Ascending aorta (tissue), 2 donors: ENCODE results near the gene RARA. TPM values are rescaled to one million over a fixed set of nuclear protein-coding genes. Genes with fewer than 3 reads are reported as not detected.
A peak's percentile ranks its signal among the peaks of the same experiment; 100 is the strongest.

Experiments used
- DNase-seq, 2 donors: peaks; one replicate each; pipeline ENCODE4 v3.0.0-alpha.2; 2019; ENCODE audit warnings: low spot score in 2 of 2
- H3K27ac ChIP-seq, 2 donors: fragments of 200-600 bp; sonication (generic); one replicate each; pipeline ENCODE4 v1.5.1; 2016 to 2017; ENCODE audit warnings: mild to moderate bottlenecking in 1 of 2
- H3K27me3 ChIP-seq: fragments of 200-600 bp; sonication (generic); one replicate; pipeline ENCODE4 v1.5.1; 2017
- H3K36me3 ChIP-seq, 2 donors: fragments of 200-600 bp; sonication (generic); one replicate each; pipeline ENCODE4 v1.5.1; 2016
- H3K4me1 ChIP-seq, 2 donors: fragments of 200-600 bp; sonication (generic); one replicate each; pipeline ENCODE4 v1.5.1; 2016 to 2017; ENCODE audit warnings: mild to moderate bottlenecking in 1 of 2
- H3K4me3 ChIP-seq, 2 donors: fragments of 200-600 bp; sonication (generic); one replicate each; pipeline ENCODE4 v1.5.1; 2016 to 2017; ENCODE audit warnings: mild to moderate bottlenecking in 1 of 2
- H3K9me3 ChIP-seq, 2 donors: fragments of 200-600 bp; sonication (generic); one replicate each; pipeline ENCODE4 v1.5.1; 2016
- intact Hi-C: fragments of 100-400 bp; cut with DNase I; formaldehyde crosslinking; loops from one replicate; pipeline ENCODE4 v1.15.1; 2023
- total RNA-seq: library from RNA; depleted of rRNA; stranded (reverse); fragments of >200 nt; gene quantifications from one replicate; pipeline ENCODE4 v1.1.0, GENCODE V29; 2016
- TF ChIP-seq, protein P1 (sequence below), 3 experiments: fragments of 200-600 bp in 2 of 3; fragments of 450-650 bp in 1 of 3; sonication (generic) in 2 of 3; IDR thresholded peaks; one replicate each; pipeline ENCODE4 v1.5.1; 2016 to 2019; ENCODE audit warnings: antibody characterized with exemption in 3 of 3, mild to moderate bottlenecking in 1 of 3, moderate library complexity in 1 of 3

The RARA gene
- total RNA-seq, 1 donor from 2014 or later = 77.3 TPM

DNA sequence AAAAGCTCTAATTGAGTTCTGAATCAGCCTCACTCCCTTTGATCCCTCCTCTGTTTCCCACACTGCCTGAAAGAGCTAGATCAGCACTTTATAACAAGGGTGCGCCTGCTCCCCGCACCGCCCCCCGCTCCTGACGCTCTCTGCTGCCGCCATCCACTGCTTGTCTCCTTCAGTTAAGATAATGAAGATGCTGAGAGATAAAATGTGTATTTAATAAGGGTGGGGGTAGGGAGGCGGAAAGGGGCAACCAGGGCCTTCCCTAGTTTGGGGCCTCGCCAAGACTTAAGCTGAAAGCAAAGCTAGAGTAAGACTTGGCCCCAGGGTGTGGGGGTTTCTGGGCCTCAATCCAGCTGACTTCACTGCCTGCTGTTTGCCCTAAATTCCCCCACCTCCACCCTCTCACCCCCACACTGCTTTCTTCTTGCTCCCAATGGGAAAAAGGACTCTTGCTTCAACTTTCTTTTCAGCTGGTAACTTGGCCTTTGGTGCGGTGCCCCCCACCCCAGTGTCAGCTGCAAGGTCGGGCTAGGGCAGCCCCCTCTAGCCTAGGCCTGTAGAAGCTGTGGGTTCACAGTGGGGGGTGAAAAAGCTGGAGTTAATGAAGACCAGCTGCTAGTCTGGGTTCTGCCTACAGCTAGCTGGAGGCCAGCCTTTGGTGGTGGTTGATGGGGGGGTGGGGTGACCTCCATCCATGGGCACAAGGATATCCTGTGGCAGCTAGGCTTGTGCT lies 1.8 kb upstream of the RARA start:
- Histone ChIP-seq H3K4me1 (peaks cover 33 to 45% of the 10 kb centered on the region in 2 donors), H3K36me3 (no peaks in the 10 kb centered on the region), H3K4me3 (no peak overlapping the region), H3K9me3 (no peaks in the 10 kb centered on the region), H3K27ac (peak overlapping the region; percentile 1 to 11), H3K27me3 (no peaks in the 10 kb centered on the region)
- TF ChIP-seq, protein P1, sequence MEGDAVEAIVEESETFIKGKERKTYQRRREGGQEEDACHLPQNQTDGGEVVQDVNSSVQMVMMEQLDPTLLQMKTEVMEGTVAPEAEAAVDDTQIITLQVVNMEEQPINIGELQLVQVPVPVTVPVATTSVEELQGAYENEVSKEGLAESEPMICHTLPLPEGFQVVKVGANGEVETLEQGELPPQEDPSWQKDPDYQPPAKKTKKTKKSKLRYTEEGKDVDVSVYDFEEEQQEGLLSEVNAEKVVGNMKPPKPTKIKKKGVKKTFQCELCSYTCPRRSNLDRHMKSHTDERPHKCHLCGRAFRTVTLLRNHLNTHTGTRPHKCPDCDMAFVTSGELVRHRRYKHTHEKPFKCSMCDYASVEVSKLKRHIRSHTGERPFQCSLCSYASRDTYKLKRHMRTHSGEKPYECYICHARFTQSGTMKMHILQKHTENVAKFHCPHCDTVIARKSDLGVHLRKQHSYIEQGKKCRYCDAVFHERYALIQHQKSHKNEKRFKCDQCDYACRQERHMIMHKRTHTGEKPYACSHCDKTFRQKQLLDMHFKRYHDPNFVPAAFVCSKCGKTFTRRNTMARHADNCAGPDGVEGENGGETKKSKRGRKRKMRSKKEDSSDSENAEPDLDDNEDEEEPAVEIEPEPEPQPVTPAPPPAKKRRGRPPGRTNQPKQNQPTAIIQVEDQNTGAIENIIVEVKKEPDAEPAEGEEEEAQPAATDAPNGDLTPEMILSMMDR (IDR thresholded peaks at IDR 0.05) = no peak
- DNase-seq = no peak
- intact Hi-C loops = loop anchor here (5.0 kb wide), 1 partner anchor 230 kb away; no protein-coding TSS in a partner anchor

GRCh38 chr17:40307740-40308239 lies 1.2 kb upstream of the RARA start:
- DNase-seq = peak in 1 of 2 donors; percentile 63
- Histone ChIP-seq H3K4me3 (no peak overlapping the region), H3K4me1 (peaks cover 39 to 51% of the 10 kb centered on the region in 2 donors), H3K9me3 (no peaks in the 10 kb centered on the region), H3K27ac (peak overlapping the region; percentile 1 to 11), H3K27me3 (no peaks in the 10 kb centered on the region), H3K36me3 (no peaks in the 10 kb centered on the region)
- TF ChIP-seq, protein P1 (IDR thresholded peaks at IDR 0.05) = no peak
- intact Hi-C loops = loop anchor here (5.0 kb wide), 1 partner anchor 230 kb away; no protein-coding TSS in a partner anchor

- peak in 1 of 2 donors; percentile 59 for DNase-seq
- intact Hi-C loops = loop anchor here (5.0 kb wide), 3 partner anchors 107 to 227 kb away; partner anchors contain the start of gene TOP2A
- Histone ChIP-seq H3K4me1 (peaks cover 51 to 65% of the 10 kb centered on the region in 2 donors), H3K4me3 (peak overlapping the region; percentile 35 to 61), H3K27me3 (no peaks in the 10 kb centered on the region), H3K36me3 (no peaks in the 10 kb centered on the region), H3K9me3 (no peaks in the 10 kb centered on the region), H3K27ac (peak overlapping the region; percentile 82 to 91)
- TF ChIP-seq, protein P1 (IDR thresholded peaks at IDR 0.05) = no peak
Observed at GRCh38 chr17:40309949-40310510, 1.1 kb downstream of the RARA start.

DNA sequence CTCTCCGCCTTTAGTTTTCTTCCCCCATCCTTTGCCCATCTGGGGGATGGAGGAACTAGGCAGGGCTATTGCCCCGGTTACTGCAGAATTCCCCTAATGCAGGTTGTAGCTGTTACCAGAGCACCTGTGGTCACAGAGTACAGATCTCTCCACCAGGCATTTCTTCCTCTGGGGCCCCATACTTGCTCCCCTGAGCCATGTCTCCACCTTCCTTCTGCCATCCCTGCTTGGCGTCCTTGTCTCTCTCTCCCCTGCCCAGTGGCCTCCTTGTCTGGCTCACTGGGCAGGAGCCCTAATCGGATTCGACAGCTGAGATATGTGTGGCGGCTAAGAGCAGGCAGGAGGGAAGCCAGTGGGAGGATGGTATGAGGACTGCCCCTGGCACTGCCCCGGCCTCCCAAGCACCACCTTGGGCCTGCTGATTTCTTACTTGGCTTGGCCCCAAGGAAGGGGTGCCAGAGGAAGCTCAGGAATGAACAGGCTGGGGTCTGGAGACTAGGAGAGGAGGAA lies 2.0 kb downstream of the RARA start:
- peak in 1 of 2 donors; percentile 59 for DNase-seq
- Histone ChIP-seq H3K4me1 (peaks cover 56 to 74% of the 10 kb centered on the region in 2 donors), H3K27ac (peak overlapping the region; percentile 82 to 91), H3K27me3 (no peaks in the 10 kb centered on the region), H3K4me3 (peak overlapping the region in 1 of 2 donors; percentile 2), H3K36me3 (no peaks in the 10 kb centered on the region), H3K9me3 (no peaks in the 10 kb centered on the region)
- TF ChIP-seq, protein P1 (IDR thresholded peaks at IDR 0.05) = no peak
- intact Hi-C loops = loop anchor here (5.0 kb wide), 2 partner anchors 106 to 141 kb away; partner anchors contain the start of gene TOP2A

DNA sequence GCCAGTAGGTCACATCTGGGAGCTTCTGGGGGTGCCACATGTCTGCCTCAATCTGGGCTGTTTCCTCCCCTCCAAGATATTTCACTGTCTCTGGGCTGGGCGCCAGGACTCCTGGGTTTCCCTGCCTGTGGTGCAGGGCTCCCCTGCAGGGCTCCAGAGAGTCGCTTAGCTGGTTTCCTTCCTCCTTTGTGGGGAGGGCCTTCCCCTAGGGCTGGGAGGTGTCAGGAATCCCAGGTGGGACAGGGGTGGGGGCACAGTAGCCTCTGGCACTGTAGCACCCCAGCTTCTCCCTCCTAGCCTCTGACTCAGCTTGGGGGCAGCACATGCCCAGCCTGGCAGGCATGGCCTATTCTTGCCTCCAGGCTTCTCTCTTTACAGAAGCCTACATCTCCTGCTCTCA lies 2.6 kb downstream of the RARA start:
- peak overlapping the region; percentile 82 to 91 for H3K27ac ChIP-seq
- peaks cover 60 to 80% of the 10 kb centered on the region in 2 donors for H3K4me1 ChIP-seq
- no peaks in the 10 kb centered on the region for H3K36me3 ChIP-seq
- no peaks in the 10 kb centered on the region for H3K27me3 ChIP-seq
- H3K4me3 ChIP-seq = peak overlapping the region in 1 of 2 donors; percentile 2
- TF ChIP-seq, protein P1 (IDR thresholded peaks at IDR 0.05) = no peak
- intact Hi-C loops = loop anchor here (5.0 kb wide), 2 partner anchors 106 to 141 kb away; partner anchors contain the start of gene TOP2A
- DNase-seq = peak in 1 of 2 donors; percentile 75
- no peaks in the 10 kb centered on the region for H3K9me3 ChIP-seq
